ENCODE data around the gene RNF11.
"Not testable (repeated sequence)": the region's sequence is repeated elsewhere in the genome, so short reads cannot be mapped to it uniquely, and the experiment has no call there.

Gene RNF11

GRCh38 chr1:51230501-51231078 lies 5.5 kb upstream of the RNF11 start:
- no peak for DNase-seq

GRCh38 chr1:51231120-51231519 lies 5.0 kb upstream of the RNF11 start:
- no peak for DNase-seq

- DNase-seq, result no peak
Observed at GRCh38 chr1:51231896-51232295, 4.2 kb upstream of the RNF11 start.

- not testable (repeated sequence) for DNase-seq
Observed at GRCh38 chr1:51234236-51234635, 1.8 kb upstream of the RNF11 start.

- peak; percentile 6 to 82 for DNase-seq
Observed at GRCh38 chr1:51234721-51235425, 1.2 kb upstream of the RNF11 start.

GRCh38 chr1:51236531-51237350 lies 668 bp downstream of the RNF11 start:
- DNase-seq, result peak in 1 of 2 donors; percentile 68

GRCh38 chr1:51237351-51238033 lies 1.4 kb downstream of the RNF11 start:
- no peak for DNase-seq

- DNase-seq, result no peak
Observed at GRCh38 chr1:51238034-51238403, 1.9 kb downstream of the RNF11 start.

GRCh38 chr1:51240084-51240483 lies 4.0 kb downstream of the RNF11 start:
- DNase-seq, result no peak

- no peak for DNase-seq
Observed at GRCh38 chr1:51241119-51241518, 5.0 kb downstream of the RNF11 start.

GRCh38 chr1:51242546-51242945 lies 6.5 kb downstream of the RNF11 start:
- DNase-seq, result no peak

- no peak for DNase-seq
Observed at GRCh38 chr1:51247022-51247421, 10.9 kb downstream of the RNF11 start.

GRCh38 chr1:51247499-51247898 lies 11.4 kb downstream of the RNF11 start:
- no peak for DNase-seq

- no peak for DNase-seq
Observed at GRCh38 chr1:51249445-51249844, 13.4 kb downstream of the RNF11 start.

GRCh38 chr1:51250729-51251128 lies 14.7 kb downstream of the RNF11 start:
- not testable (repeated sequence) for DNase-seq

GRCh38 chr1:51251165-51251564 lies 15.1 kb downstream of the RNF11 start:
- not testable (repeated sequence) for DNase-seq

- no peak for DNase-seq
Observed at GRCh38 chr1:51252366-51252765, 16.3 kb downstream of the RNF11 start.

GRCh38 chr1:51253691-51254090 lies 17.6 kb downstream of the RNF11 start:
- no peak for DNase-seq

GRCh38 chr1:51255331-51255730 lies 19.3 kb downstream of the RNF11 start:
- no peak for DNase-seq

- no peak for DNase-seq
Observed at GRCh38 chr1:51263147-51263877, 27.2 kb downstream of the RNF11 start.

- no peak for DNase-seq
Observed at GRCh38 chr1:51264451-51264850, 28.4 kb downstream of the RNF11 start.

- peak in 1 of 2 donors; percentile 28 for DNase-seq
Observed at GRCh38 chr1:51265618-51266017, 29.5 kb downstream of the RNF11 start.

- DNase-seq, result no peak
Observed at GRCh38 chr1:51266181-51266580, 30.1 kb downstream of the RNF11 start.
